ENCODE data around the gene FHOD1.

FHOD1 gene

GRCh38 chr16:67210069-67210937, 37.0 kb downstream of the FHOD1 start:
- H3K27me3 ChIP-seq (ENCODE audit: insufficient read depth, low read length) = no peaks in the 10 kb centered on the region; the same call in 1 of the 2 replicates
- H3K27ac ChIP-seq (ENCODE audit: low read depth, low read length) = no peak overlapping the region
- no peak overlapping the region; the same call in 1 of the 2 replicates for H3K9ac ChIP-seq (ENCODE audit: low read depth, low read length)
- H3K4me3 ChIP-seq (ENCODE audit: low read length) = no peak overlapping the region
- H3K9me3 ChIP-seq (ENCODE audit: insufficient read depth, low read depth, low read length) = no peaks in the 10 kb centered on the region
- 88% methylated on average over 25 of the region's 25 CpGs for WGBS
- H3K4me1 ChIP-seq (ENCODE audit: insufficient read depth, low read length) = peaks cover 8% of the 10 kb centered on the region; the same call in 1 of the 2 replicates
- H3K36me3 ChIP-seq (ENCODE audit: insufficient read depth, low read length) = no peaks in the 10 kb centered on the region

GRCh38 chr16:67209565-67209964, 37.7 kb downstream of the FHOD1 start:
- no peaks in the 10 kb centered on the region for H3K36me3 ChIP-seq (ENCODE audit: insufficient read depth, low read length)
- no peaks in the 10 kb centered on the region for H3K9me3 ChIP-seq (ENCODE audit: insufficient read depth, low read depth, low read length)
- no peak overlapping the region for H3K9ac ChIP-seq (ENCODE audit: low read depth, low read length)
- H3K4me1 ChIP-seq (ENCODE audit: insufficient read depth, low read length) = peaks cover 8% of the 10 kb centered on the region; the same call in 1 of the 2 replicates
- WGBS = 82% methylated on average over 8 of the region's 8 CpGs
- H3K4me3 ChIP-seq (ENCODE audit: low read length) = no peak overlapping the region
- H3K27me3 ChIP-seq (ENCODE audit: insufficient read depth, low read length) = no peaks in the 10 kb centered on the region; the same call in 1 of the 2 replicates
- H3K27ac ChIP-seq (ENCODE audit: low read depth, low read length) = no peak overlapping the region

DNA sequence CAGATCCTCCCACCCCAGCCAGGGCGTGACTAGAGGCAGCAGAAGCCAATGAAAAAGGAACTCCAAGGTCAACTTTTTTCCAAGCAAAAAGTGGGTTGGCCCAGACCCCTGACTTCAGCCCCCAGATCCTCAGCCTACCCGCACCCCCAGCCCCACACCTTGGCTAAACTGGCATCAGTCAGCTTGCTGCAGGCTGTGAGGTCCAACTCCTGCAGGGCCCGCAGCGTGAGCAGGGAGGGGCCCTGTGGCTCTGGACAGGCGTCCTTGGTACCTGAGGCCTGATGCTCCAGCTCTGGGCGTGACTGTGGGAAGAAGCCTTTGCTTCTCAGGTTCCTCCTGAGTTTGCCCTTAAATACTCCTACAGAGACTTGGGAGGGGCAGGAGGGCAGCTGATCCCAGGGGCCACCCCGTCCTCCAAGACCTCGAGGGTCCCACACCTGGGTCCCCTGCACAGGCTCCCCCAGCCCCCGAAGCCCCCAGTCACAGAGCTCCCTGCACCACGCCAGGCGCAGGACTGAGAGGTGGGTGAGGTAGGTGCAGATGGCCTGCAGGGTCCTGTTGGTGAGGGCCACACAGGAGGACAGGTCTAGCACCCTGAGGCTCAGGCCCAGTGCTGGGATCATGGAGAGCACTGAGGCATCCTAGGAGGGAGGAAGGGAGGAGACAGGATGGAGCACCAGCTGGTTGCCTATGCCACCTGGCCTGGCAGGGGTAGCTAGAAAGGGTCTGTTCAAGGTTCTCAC, 39.0 kb downstream of the FHOD1 start:
- H3K4me1 ChIP-seq (ENCODE audit: insufficient read depth, low read length) = peaks cover 8% of the 10 kb centered on the region; the same call in 1 of the 2 replicates
- no peaks in the 10 kb centered on the region; the same call in 1 of the 2 replicates for H3K27me3 ChIP-seq (ENCODE audit: insufficient read depth, low read length)
- peaks cover 6% of the 10 kb centered on the region for H3K36me3 ChIP-seq (ENCODE audit: insufficient read depth, low read length)
- no peak overlapping the region for H3K4me3 ChIP-seq (ENCODE audit: low read length)
- no peaks in the 10 kb centered on the region for H3K9me3 ChIP-seq (ENCODE audit: insufficient read depth, low read depth, low read length)
- H3K27ac ChIP-seq (ENCODE audit: low read depth, low read length) = no peak overlapping the region
- H3K9ac ChIP-seq (ENCODE audit: low read depth, low read length) = no peak overlapping the region
- WGBS = 95% methylated on average over 11 of the region's 11 CpGs

- H3K27ac ChIP-seq (ENCODE audit: low read depth, low read length) = no peak overlapping the region
- no peak overlapping the region for H3K4me3 ChIP-seq (ENCODE audit: low read length)
Observed at GRCh38 chr16:67207249-67208091, 39.8 kb downstream of the FHOD1 start.

DNA sequence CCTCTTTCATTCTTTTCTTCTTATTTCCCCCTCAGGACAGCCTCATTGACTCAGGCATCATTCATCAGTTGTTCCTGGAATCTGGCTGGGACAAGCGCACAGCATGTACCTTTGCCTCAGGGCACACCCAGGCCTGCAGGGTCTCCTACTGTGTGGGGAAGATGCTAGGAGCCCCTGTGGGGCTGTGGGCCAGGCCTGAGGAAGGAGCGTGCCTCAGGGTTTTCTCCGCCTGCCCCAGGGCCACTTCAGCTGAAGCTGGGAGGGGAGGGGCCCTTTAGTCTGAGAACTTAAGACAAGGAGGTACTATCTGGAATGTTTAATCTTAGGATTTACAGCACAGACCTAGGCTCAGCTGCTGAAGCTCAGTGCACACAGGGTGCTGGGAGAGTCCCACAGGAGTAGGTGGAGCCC, 40.4 kb downstream of the FHOD1 start:
- Histone ChIP-seq H3K36me3 (ENCODE audit: insufficient read depth, low read length) (peaks cover 18% of the 10 kb centered on the region), H3K4me1 (ENCODE audit: insufficient read depth, low read length) (peaks cover 8% of the 10 kb centered on the region; the same call in 1 of the 2 replicates), H3K27ac (ENCODE audit: low read depth, low read length) (no peak overlapping the region), H3K9me3 (ENCODE audit: insufficient read depth, low read depth, low read length) (no peaks in the 10 kb centered on the region), H3K4me3 (ENCODE audit: low read length) (no peak overlapping the region), H3K27me3 (ENCODE audit: insufficient read depth, low read length) (no peaks in the 10 kb centered on the region), H3K9ac (ENCODE audit: low read depth, low read length) (no peak overlapping the region)
- 80% methylated on average over 3 of the region's 3 CpGs for WGBS

More at GRCh38 chr16:67207249-67208091, 39.8 kb downstream of the FHOD1 start:
- WGBS = 76% methylated on average over 21 of the region's 21 CpGs
- no peaks in the 10 kb centered on the region for H3K9me3 ChIP-seq (ENCODE audit: insufficient read depth, low read depth, low read length)
- H3K4me1 ChIP-seq (ENCODE audit: insufficient read depth, low read length) = peaks cover 8% of the 10 kb centered on the region; the same call in 1 of the 2 replicates
- no peaks in the 10 kb centered on the region for H3K27me3 ChIP-seq (ENCODE audit: insufficient read depth, low read length)
- no peak overlapping the region for H3K9ac ChIP-seq (ENCODE audit: low read depth, low read length)
- peaks cover 12% of the 10 kb centered on the region for H3K36me3 ChIP-seq (ENCODE audit: insufficient read depth, low read length)

- H3K9me3 ChIP-seq (ENCODE audit: insufficient read depth, low read depth, low read length) = no peaks in the 10 kb centered on the region
- H3K4me3 ChIP-seq (ENCODE audit: low read length) = no peak overlapping the region
- no peaks in the 10 kb centered on the region for H3K27me3 ChIP-seq (ENCODE audit: insufficient read depth, low read length)
- H3K27ac ChIP-seq (ENCODE audit: low read depth, low read length) = no peak overlapping the region
- no peak overlapping the region for H3K9ac ChIP-seq (ENCODE audit: low read depth, low read length)
- peaks cover 8% of the 10 kb centered on the region; the same call in 1 of the 2 replicates for H3K4me1 ChIP-seq (ENCODE audit: insufficient read depth, low read length)
- H3K36me3 ChIP-seq (ENCODE audit: insufficient read depth, low read length) = peaks cover 21% of the 10 kb centered on the region
- WGBS = 94% methylated on average over 8 of the region's 8 CpGs
Observed at GRCh38 chr16:67206129-67206837, 41.0 kb downstream of the FHOD1 start.

- no peak overlapping the region for H3K27ac ChIP-seq (ENCODE audit: low read depth, low read length)
- peaks cover 25% of the 10 kb centered on the region for H3K36me3 ChIP-seq (ENCODE audit: insufficient read depth, low read length)
- H3K9me3 ChIP-seq (ENCODE audit: insufficient read depth, low read depth, low read length) = no peaks in the 10 kb centered on the region
- 95% methylated on average over 4 of the region's 4 CpGs for WGBS
- no peak overlapping the region for H3K4me3 ChIP-seq (ENCODE audit: low read length)
- peaks cover 8% of the 10 kb centered on the region; the same call in 1 of the 2 replicates for H3K4me1 ChIP-seq (ENCODE audit: insufficient read depth, low read length)
- H3K27me3 ChIP-seq (ENCODE audit: insufficient read depth, low read length) = no peaks in the 10 kb centered on the region
- no peak overlapping the region for H3K9ac ChIP-seq (ENCODE audit: low read depth, low read length)
Observed at GRCh38 chr16:67204076-67204475, 43.2 kb downstream of the FHOD1 start.

DNA sequence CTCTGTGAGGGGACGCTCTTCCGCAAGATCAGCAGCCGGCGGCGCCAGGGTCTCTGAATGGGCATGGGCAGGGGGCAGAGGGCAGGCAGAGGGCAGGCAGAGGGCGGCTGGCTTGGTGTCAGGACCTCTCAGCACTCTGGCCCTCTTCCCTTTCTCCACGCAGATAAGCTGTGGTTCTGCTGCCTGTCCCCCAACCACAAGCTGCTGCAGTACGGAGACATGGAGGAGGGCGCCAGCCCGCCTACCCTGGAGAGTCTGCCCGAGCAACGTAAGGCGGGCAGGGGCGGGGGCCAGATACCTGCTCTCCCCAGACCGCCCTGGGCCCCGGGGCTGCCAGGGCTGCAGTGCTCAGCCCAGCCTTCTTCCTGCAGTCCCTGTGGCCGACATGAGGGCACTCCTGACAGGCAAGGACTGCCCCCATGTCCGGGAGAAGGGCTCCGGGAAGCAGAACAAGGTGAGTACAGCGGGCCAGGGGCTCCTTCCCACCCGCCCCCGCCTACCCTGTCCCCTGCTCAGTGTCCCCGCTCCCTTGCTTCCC, 44.3 kb downstream of the FHOD1 start:
- no peaks in the 10 kb centered on the region for H3K9me3 ChIP-seq (ENCODE audit: insufficient read depth, low read depth, low read length)
- H3K4me1 ChIP-seq (ENCODE audit: insufficient read depth, low read length) = peaks cover 8% of the 10 kb centered on the region
- 94% methylated on average over 23 of the region's 23 CpGs for WGBS
- no peaks in the 10 kb centered on the region for H3K27me3 ChIP-seq (ENCODE audit: insufficient read depth, low read length)
- H3K27ac ChIP-seq (ENCODE audit: low read depth, low read length) = no peak overlapping the region
- no peak overlapping the region for H3K9ac ChIP-seq (ENCODE audit: low read depth, low read length)
- H3K36me3 ChIP-seq (ENCODE audit: insufficient read depth, low read length) = peaks cover 27% of the 10 kb centered on the region
- H3K4me3 ChIP-seq (ENCODE audit: low read length) = no peak overlapping the region

GRCh38 chr16:67202426-67202825, 44.9 kb downstream of the FHOD1 start:
- Histone ChIP-seq H3K9me3 (ENCODE audit: insufficient read depth, low read depth, low read length) (no peaks in the 10 kb centered on the region), H3K9ac (ENCODE audit: low read depth, low read length) (no peak overlapping the region), H3K27ac (ENCODE audit: low read depth, low read length) (no peak overlapping the region), H3K4me3 (ENCODE audit: low read length) (no peak overlapping the region), H3K36me3 (ENCODE audit: insufficient read depth, low read length) (peaks cover 33% of the 10 kb centered on the region), H3K27me3 (ENCODE audit: insufficient read depth, low read length) (no peaks in the 10 kb centered on the region), H3K4me1 (ENCODE audit: insufficient read depth, low read length) (peaks cover 7% of the 10 kb centered on the region)
- 94% methylated on average over 12 of the region's 12 CpGs for WGBS
